GM20000 (cell line): ENCODE data around the gene EPHA6.
"Not testable (repeated sequence)": the region's sequence is repeated elsewhere in the genome, so short reads cannot be mapped to it uniquely, and the experiment has no call there.

Experiments
- DNase-seq: peaks from one replicate; pipeline ENCODE4 v3.0.0; 2012; ENCODE audit warnings: low spot score
- TF ChIP-seq, protein P1 (sequence below): IDR thresholded peaks from 2 replicates; pipeline ENCODE4 v1.5.1; 2012; ENCODE audit warnings: mild to moderate bottlenecking, control low read depth; ENCODE audit errors: extremely low read depth, missing control alignments

The EPHA6 gene

DNA sequence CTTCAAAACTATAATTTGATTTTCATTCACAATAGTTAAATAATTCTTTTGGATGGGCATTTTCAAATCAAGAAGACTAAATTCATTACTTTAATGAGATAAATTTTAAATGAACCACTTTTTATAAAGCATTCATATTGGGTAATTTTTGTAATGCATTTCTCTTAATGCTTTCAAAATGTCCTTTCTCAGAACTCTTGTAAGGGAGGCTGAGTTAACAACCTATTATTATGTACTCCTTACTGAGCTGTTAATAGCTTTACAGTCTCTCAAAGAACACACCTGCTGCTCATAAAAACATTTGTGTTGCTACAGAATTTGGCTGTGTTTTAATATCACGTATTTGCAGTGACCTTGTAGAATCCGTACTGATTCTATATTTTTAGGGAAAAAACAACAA is 616.2 kb downstream of the EPHA6 start:
- TF ChIP-seq, protein P1, sequence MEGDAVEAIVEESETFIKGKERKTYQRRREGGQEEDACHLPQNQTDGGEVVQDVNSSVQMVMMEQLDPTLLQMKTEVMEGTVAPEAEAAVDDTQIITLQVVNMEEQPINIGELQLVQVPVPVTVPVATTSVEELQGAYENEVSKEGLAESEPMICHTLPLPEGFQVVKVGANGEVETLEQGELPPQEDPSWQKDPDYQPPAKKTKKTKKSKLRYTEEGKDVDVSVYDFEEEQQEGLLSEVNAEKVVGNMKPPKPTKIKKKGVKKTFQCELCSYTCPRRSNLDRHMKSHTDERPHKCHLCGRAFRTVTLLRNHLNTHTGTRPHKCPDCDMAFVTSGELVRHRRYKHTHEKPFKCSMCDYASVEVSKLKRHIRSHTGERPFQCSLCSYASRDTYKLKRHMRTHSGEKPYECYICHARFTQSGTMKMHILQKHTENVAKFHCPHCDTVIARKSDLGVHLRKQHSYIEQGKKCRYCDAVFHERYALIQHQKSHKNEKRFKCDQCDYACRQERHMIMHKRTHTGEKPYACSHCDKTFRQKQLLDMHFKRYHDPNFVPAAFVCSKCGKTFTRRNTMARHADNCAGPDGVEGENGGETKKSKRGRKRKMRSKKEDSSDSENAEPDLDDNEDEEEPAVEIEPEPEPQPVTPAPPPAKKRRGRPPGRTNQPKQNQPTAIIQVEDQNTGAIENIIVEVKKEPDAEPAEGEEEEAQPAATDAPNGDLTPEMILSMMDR = no peak
- no peak for DNase-seq

DNA sequence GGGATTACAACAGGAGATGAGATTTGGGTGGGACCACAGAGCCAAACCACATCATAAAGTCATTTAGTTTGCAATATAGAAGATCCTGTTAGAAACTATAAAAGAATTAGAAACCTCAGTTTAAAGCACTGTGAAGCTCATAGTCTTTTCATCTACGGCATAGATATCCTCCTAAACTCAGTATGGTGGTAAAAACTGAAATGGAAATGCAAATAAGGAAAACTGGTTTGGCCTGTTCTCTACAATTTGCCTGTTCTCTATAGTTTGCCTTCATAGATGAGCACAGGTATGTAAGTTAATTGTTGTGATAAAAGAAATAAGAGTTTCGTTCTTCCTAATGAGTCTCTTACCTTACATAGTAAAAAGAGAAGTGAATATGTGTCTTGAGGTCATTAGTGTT is 618.5 kb downstream of the EPHA6 start:
- no peak for DNase-seq
- TF ChIP-seq, protein P1 = no peak

DNA sequence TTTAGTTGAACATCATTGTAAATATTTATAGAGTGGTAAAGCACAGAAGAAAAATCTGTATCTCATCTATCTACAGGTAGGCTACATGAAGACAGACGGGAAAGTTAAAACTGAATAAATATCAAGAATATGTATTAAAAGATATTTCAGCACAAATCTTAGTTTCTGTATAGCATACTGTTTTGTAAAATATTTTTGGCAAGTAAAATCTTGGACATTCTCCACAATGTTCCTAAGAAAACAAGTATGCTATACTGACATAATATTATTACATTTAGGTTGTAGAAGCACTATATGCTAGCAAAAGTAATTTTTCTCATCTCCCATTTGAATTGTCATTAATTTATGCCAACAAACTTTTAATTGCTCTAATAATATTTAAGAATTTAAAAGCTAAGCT is 623.7 kb downstream of the EPHA6 start:
- TF ChIP-seq, protein P1 = no peak

DNA sequence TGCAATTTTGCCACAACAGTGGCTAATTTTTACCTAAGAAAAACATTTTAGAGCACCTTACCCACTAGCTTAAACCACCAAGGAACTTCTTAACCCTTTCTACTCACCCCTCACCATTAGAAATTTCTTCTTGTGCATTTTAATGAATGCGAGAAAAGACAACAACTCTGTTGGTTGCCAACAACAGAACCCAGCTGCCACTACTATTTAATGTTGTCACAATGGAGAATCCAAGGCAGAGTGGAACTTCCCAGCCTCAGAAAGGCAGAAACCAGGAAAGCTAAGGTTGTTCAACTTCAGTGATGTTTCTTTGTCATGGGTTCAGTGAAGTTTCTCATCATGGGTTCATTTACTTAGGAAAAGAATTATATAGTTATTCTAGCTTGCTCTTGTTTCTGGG is 625.0 kb downstream of the EPHA6 start:
- TF ChIP-seq, protein P1 = no peak
- no peak for DNase-seq

More for the DNA sequence above, 623.7 kb downstream of the EPHA6 start:
- no peak for DNase-seq

DNA sequence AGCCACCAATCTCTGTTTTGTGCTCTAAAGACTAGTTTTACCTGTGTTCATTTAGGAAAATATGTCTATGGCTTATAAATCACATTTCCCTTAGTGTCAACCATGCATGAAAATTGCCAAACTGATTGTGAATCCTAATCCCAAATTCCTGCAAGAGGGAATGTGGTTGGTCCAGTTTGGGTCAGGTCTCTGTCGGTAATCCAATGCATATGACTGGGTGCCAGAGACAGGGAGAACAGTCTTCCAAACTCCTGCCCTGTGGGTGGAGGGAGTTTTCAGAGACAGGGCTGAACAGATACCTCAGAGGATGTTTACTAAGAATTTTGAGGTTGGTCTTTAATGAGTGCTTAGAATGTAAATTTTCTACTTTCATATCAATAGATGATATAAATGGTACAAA is 649.6 kb downstream of the EPHA6 start:
- TF ChIP-seq, protein P1 = no peak
- DNase-seq = no peak

DNA sequence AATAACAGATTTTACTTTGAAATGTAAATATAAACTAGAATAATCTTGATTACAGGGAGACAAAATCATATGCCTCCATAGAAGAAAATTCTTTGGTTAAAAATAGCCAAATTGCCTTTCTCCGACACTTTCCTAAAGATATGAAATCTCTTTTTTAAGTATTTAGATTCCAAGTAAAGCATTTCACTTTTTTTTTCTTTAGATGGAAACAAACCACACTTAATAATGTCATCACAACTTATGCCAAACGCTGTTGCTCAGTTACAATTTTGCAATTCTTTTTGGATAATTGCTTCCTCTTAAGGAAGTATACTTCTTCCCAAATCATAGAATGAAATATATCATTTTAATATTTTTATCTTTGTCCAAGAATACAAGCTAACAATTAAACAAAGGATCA is 656.1 kb downstream of the EPHA6 start:
- TF ChIP-seq, protein P1 = no peak
- no peak for DNase-seq

DNA sequence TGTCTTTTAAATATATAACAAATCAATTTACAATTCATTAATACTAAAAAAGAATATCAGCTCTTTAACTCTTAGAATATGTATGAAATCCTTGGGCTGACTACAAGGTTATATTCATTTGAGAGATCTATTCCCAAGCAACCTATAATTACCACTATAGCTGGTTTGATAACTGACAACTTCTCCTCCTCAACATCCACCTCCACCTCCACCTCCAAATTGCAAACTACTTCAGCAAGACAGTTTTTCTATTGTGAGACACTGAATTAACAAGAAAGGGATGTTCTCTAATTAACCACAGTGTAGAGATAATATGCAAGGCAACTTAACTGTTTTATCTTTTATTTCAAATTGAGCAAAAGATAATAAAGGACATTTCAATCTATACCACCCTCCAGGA is 665.3 kb downstream of the EPHA6 start:
- TF ChIP-seq, protein P1 = no peak
- DNase-seq = no peak

DNA sequence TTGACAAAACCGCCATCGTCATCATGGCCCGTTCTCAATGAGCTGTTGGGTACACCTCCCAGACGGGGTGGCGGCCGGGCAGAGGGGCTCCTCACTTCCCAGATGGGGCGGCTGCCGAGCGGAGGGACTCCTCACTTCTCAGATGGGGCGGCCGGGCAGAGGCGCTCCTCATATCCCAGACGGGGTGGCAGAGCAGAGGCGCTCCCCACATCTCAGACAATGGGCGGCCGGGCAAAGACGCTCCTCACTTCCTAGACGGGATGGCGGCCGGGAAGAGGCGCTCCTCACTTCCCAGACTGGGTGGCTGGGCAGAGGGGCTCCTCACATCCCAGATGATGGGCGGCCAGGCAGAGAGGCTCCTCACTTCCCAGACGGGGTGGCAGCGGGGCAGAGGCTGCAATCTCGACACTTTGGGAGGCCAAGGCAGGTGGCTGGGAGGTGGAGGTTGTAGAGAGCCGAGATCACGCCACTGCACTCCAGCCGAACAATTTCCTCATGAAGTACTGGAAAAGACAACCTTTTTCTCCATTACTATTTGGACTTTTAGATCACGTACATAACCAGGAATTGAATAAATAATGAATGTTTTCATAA is 666.4 kb downstream of the EPHA6 start:
- DNase-seq = not testable (repeated sequence)
